ENCODE data around the gene RGS12. TPM values are rescaled to one million over a fixed set of nuclear protein-coding genes. Genes with fewer than 3 reads are reported as not detected.

RGS12 gene
- total RNA-seq, 1 donor from 2014 or later = 33.8 TPM

DNA sequence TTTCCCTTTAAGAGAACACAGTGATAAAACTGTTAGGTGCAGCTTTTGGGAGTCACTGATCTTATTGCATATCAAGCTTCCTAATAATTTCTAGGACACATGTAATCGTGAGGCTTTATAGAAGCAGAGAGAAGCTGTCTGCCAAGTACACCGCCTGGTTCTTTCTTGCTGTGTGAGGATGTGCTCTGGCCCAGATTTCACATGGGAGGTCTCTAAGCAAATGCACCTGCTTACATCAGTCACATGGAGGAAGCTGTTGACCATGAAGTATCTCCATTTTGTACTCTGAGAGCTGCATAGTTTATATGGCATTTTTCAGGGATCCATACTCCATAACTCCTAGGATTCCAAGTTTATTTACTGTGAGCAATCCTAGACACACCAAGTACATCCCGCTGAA is 37.1 kb downstream of the RGS12 start:
- no peak overlapping the region for H3K4me3 ChIP-seq (ENCODE audit: low read depth, low read length)
- TF ChIP-seq, protein P1, sequence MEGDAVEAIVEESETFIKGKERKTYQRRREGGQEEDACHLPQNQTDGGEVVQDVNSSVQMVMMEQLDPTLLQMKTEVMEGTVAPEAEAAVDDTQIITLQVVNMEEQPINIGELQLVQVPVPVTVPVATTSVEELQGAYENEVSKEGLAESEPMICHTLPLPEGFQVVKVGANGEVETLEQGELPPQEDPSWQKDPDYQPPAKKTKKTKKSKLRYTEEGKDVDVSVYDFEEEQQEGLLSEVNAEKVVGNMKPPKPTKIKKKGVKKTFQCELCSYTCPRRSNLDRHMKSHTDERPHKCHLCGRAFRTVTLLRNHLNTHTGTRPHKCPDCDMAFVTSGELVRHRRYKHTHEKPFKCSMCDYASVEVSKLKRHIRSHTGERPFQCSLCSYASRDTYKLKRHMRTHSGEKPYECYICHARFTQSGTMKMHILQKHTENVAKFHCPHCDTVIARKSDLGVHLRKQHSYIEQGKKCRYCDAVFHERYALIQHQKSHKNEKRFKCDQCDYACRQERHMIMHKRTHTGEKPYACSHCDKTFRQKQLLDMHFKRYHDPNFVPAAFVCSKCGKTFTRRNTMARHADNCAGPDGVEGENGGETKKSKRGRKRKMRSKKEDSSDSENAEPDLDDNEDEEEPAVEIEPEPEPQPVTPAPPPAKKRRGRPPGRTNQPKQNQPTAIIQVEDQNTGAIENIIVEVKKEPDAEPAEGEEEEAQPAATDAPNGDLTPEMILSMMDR (conservative IDR thresholded peaks at IDR 0.05; ENCODE audit: low read depth, low read length) = no peak
- DNase-seq (ENCODE audit: low read depth) = no peak

DNA sequence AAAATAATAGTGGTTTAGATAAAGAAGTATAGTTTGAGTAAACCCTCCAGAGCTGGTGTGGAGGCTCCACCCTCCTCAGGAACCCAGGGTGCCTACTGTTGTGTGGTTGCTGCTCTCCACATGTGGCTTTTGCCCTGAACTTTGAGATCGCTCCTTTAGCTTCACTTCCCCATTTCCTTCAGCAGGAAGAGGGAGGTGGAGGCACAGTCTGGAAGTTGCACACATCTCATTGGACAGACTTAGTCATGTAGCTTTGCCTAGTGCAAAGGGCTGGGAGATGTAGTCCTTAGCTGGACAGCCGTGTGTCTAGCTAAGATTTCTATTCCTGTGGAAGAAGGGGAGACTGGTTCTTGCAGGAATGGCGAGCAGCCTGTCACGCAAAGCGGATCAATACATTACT is 37.9 kb downstream of the RGS12 start:
- no peak for DNase-seq (ENCODE audit: low read depth)
- TF ChIP-seq, protein P1 (conservative IDR thresholded peaks at IDR 0.05; ENCODE audit: low read depth, low read length) = no peak
- H3K4me3 ChIP-seq (ENCODE audit: low read depth, low read length) = no peak overlapping the region

DNA sequence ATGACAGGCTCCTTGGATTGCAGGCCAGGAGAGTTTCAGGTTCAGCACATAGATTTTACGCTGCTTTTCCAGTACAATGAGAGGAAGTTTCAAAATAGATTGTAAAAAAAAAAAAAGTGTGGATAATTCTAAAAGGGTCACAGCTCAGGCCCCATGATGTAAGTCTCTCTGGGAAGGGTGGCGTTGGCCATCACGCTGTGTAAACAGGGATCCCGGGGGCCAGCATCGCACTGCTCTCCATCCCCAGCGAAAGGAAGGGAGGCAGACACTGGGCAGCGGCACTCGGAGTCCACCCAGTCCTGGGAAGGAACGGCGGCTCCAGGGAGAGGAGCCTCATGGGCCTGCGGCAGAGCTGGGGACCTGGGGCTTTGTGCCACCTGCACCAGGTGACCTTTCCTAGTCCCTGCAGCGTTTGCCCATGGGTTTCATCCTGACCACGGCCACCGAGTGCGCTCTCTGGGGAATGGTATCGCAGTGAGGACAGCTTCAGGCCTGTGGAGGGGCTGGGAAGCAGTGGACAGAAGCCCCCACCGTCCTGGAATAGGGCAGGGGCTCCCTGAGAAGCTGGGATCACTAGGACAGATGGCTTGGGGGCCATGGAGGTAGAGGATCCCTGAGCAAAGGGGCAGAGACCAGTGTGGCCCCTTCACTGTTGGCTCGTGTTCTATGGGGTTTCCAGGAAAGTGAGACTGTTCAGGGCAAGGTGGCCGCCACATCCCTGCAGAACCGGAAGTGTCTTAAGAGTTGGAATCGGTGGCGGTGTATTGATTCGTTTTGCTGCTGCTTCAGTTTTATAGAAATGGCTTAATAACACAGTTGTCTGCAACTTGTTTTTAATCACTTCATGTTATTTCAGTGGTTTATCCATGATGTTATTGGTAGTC is 38.9 kb downstream of the RGS12 start:
- TF ChIP-seq, protein P1 (conservative IDR thresholded peaks at IDR 0.05; ENCODE audit: low read depth, low read length) = no peak
- H3K4me3 ChIP-seq (ENCODE audit: low read depth, low read length) = no peak overlapping the region
- DNase-seq (ENCODE audit: low read depth) = no peak

DNA sequence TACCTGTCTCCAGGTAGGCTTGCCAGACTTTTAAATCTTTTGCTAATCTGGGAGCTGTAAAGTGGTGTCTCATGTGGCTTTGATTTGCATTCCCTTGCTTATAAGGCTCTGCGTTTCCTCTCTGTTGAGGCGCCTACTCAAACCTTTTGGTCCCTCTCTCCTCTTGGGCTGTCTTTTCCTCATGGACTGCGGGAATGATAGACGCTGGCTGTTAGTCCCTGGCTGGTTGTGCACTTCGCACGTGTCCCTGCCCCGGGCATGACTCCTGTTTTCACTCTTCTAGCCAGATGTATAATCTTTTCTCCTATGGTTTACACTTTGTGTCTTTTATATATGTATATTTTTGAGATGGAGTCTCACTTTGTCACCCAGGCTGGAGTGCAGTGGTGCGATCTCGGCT is 39.7 kb downstream of the RGS12 start:
- TF ChIP-seq, protein P1 (conservative IDR thresholded peaks at IDR 0.05; ENCODE audit: low read depth, low read length) = no peak
- no peak for DNase-seq (ENCODE audit: low read depth)
- no peak overlapping the region for H3K4me3 ChIP-seq (ENCODE audit: low read depth, low read length)

DNA sequence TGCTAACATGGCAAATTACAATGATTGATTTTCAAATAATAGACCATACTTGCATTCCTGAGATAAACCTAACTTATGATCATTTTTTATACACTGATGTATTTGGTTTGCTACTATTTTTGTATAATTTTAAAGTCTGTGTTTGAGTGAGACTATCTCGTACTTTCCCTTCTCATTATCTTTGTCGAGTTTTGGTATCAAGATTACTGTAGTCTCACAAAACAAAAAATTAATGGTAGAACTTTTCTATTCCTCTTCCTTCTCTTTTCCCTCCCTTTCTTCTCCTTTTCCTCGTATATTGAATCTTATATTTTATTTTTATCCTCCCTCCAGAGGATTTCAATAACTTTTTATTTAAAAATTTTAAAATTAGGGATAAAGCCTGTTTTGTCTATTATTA is 41.5 kb downstream of the RGS12 start:
- no peak overlapping the region for H3K4me3 ChIP-seq (ENCODE audit: low read depth, low read length)
- TF ChIP-seq, protein P1 (conservative IDR thresholded peaks at IDR 0.05; ENCODE audit: low read depth, low read length) = no peak
- no peak for DNase-seq (ENCODE audit: low read depth)

DNA sequence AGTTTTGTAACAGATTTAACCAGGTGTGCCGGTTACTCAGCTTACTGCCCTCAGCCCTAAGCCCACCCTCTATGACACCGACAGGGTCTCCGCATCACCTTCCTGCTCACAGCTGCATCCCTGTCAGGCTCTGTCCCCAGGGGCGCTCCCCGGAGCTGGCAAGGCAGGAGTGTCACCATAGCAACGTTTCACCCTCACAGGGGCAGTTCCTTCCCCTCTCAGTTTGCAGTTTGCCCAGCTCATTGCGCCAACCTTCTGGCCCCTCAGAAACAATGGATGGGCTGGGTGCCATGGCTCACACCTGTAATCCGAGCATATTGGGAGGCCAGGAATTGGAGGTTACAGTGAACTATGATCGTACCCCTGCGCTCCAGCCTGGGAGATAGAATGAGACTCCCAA is 42.6 kb downstream of the RGS12 start:
- TF ChIP-seq, protein P1 (conservative IDR thresholded peaks at IDR 0.05; ENCODE audit: low read depth, low read length) = no peak
- no peak for DNase-seq (ENCODE audit: low read depth)
- H3K4me3 ChIP-seq (ENCODE audit: low read depth, low read length) = no peak overlapping the region

DNA sequence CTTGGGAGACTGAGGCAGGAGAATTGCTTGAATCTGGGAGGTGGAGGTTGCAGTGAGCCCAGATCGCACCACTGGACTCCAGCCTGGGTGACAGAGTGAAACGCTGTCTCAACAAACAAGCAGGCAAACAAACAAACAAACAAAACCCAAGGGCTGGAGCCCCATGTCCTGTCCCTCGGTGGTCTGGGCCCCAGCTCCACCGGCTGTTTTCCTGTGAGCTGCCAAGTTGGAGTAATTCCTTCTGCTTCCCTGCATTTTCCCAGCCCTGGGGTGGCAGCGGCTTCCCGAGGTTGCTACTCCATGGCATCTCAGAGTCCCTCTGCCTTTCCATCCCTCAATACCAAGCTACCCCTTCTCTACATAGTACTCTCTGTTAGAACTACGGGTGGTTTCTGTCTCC is 43.2 kb downstream of the RGS12 start:
- H3K4me3 ChIP-seq (ENCODE audit: low read depth, low read length) = no peak overlapping the region
- TF ChIP-seq, protein P1 (conservative IDR thresholded peaks at IDR 0.05; ENCODE audit: low read depth, low read length) = no peak
- DNase-seq (ENCODE audit: low read depth) = no peak
